ENCODE measurements around the gene SORCS2.

The SORCS2 gene

GRCh38 chr4:7189066-7189465 lies 3.3 kb upstream of the SORCS2 start:
- DNase-seq (ENCODE audit: low spot score): no peak
- no peak for TF ChIP-seq CTCF (IDR thresholded peaks at IDR 0.05; ENCODE audit: extremely low read depth, insufficient read depth, missing control alignments)
- in situ Hi-C loops (cut with MboI; ENCODE audit: low pct_unique_long_range_greater_than_20kb, low sequenced_read_pairs, unreplicated experiment): no loop called here

GRCh38 chr4:7189475-7190277 lies 2.7 kb upstream of the SORCS2 start:
- no peak for DNase-seq (ENCODE audit: low spot score)
- in situ Hi-C loops (cut with MboI; ENCODE audit: low pct_unique_long_range_greater_than_20kb, low sequenced_read_pairs, unreplicated experiment): loop anchor here (10.0 kb wide), 1 partner anchor 145 kb away; no protein-coding TSS in a partner anchor
- TF ChIP-seq CTCF (IDR thresholded peaks at IDR 0.05; ENCODE audit: extremely low read depth, insufficient read depth, missing control alignments): no peak

GRCh38 chr4:7190278-7190594 lies 2.1 kb upstream of the SORCS2 start:
- DNase-seq (ENCODE audit: low spot score): no peak
- no peak for TF ChIP-seq CTCF (IDR thresholded peaks at IDR 0.05; ENCODE audit: extremely low read depth, insufficient read depth, missing control alignments)
- in situ Hi-C loops (cut with MboI; ENCODE audit: low pct_unique_long_range_greater_than_20kb, low sequenced_read_pairs, unreplicated experiment): loop anchor here (10.0 kb wide), 1 partner anchor 145 kb away; no protein-coding TSS in a partner anchor

- in situ Hi-C loops (cut with MboI; ENCODE audit: low pct_unique_long_range_greater_than_20kb, low sequenced_read_pairs, unreplicated experiment): loop anchor here (10.0 kb wide), 1 partner anchor 144 kb away; no protein-coding TSS in a partner anchor
- DNase-seq (ENCODE audit: low spot score): no peak
- no peak for TF ChIP-seq CTCF (IDR thresholded peaks at IDR 0.05; ENCODE audit: extremely low read depth, insufficient read depth, missing control alignments)
Measured at GRCh38 chr4:7190691-7191545, 1.4 kb upstream of the SORCS2 start.

GRCh38 chr4:7191546-7192251 lies 639 bp upstream of the SORCS2 start:
- no peak for TF ChIP-seq CTCF (IDR thresholded peaks at IDR 0.05; ENCODE audit: extremely low read depth, insufficient read depth, missing control alignments)
- in situ Hi-C loops (cut with MboI; ENCODE audit: low pct_unique_long_range_greater_than_20kb, low sequenced_read_pairs, unreplicated experiment): loop anchor here (10.0 kb wide), 1 partner anchor 143 kb away; no protein-coding TSS in a partner anchor
- DNase-seq (ENCODE audit: low spot score): no peak
